Heart left ventricle (tissue), 16 donors: Measurements from ENCODE around the gene RASA4. TPM values are rescaled to one million over a fixed set of nuclear protein-coding genes. Genes with fewer than 3 reads are reported as not detected.
"Not testable (repeated sequence)": the region's sequence is repeated elsewhere in the genome, so short reads cannot be mapped to it uniquely, and the experiment has no call there.

Experiments
- ATAC-seq, 4 donors: fragments of 200-7000 bp; cut with Tn5 transposase; one replicate each; pipeline ENCODE4 v1.9.1; 2020 to 2022; ENCODE audit warnings: moderate library complexity in 4 of 4, mild to moderate bottlenecking in 3 of 4, moderate number of reproducible peaks in 1 of 4
- DNase-seq, 5 donors: peaks; one replicate each; pipeline ENCODE4 v3.0.0-alpha.2; 2020
- H3K27ac ChIP-seq, 12 donors: fragments of 200-600 bp; sonication (generic) in 4 of 12; one replicate each; pipeline versions ENCODE4 v1.5.0 to v1.8.0; 2016 to 2022; ENCODE audit warnings: mild to moderate bottlenecking in 2 of 12
- H3K27me3 ChIP-seq, 9 donors: fragments of 200-600 bp; sonication (generic) in 2 of 9; one replicate each; pipeline versions ENCODE4 v1.5.1 to v1.8.0; 2016 to 2022; ENCODE audit warnings: mild to moderate bottlenecking in 3 of 9
- H3K36me3 ChIP-seq, 9 donors: fragments of 200-600 bp; sonication (generic) in 2 of 9; one replicate each; pipeline versions ENCODE4 v1.5.0 to v1.8.0; 2018 to 2022; ENCODE audit warnings: mild to moderate bottlenecking in 2 of 9
- H3K4me1 ChIP-seq, 12 donors: fragments of 200-600 bp; sonication (generic) in 4 of 12; one replicate each; pipeline versions ENCODE4 v1.5.0 to v1.8.0; 2016 to 2022; ENCODE audit warnings: mild to moderate bottlenecking in 3 of 12
- H3K4me3 ChIP-seq, 12 donors: fragments of 200-600 bp; sonication (generic) in 4 of 12; one replicate each; pipeline versions ENCODE4 v1.5.0 to v1.8.0; 2017 to 2022; ENCODE audit warnings: mild to moderate bottlenecking in 9 of 12, moderate library complexity in 4 of 12
- H3K9me3 ChIP-seq, 12 donors: fragments of 200-600 bp; sonication (generic) in 4 of 12; one replicate each; pipeline versions ENCODE4 v1.5.0 to v1.8.0; 2016 to 2022; ENCODE audit warnings: mild to moderate bottlenecking in 1 of 12
- WGBS, 4 donors: extraction: QIAGEN DNeasy Blood & Tissue Kit in 2 of 4; methylation state at CpG; one replicate each; pipeline versions ENCODE4 v1.1.5 to v1.1.7; 2013 to 2018; 5-methylcytosine and 5-hydroxymethylcytosine counted together
- intact Hi-C, 10 donors: fragments of 100-400 bp; cut with DNase I; formaldehyde crosslinking; loops; one replicate each; pipeline versions ENCODE4 v1.11.1 to v1.14.2; 2022
- long read RNA-seq, 3 donors: library from polyadenylated mRNA; unstranded; transcript quantifications; one replicate each; pipeline ENCODE4 v2.0.0, GENCODE V29; 2020 to 2021
- polyA plus RNA-seq, 2 donors: library from polyadenylated mRNA; stranded (reverse); fragments of 200-250 nt; gene quantifications; one replicate each; pipeline ENCODE4 v1.2.3, GENCODE V29; 2013
- total RNA-seq, 9 donors: library from RNA; depleted of rRNA in 2 of 9; stranded (reverse); fragments of >200 nt in 2 of 9; fragmentation: NEBNext Ultra II Directional in 3 of 9; extraction: Animal tissue kit (Norgen Biotek cat#: 25700) in 3 of 9; gene quantifications; one replicate each; pipeline versions ENCODE4 v1.1.0 to v1.2.4, GENCODE V29; 2016 to 2023
- donor health status: ischemic (EF 13 %, LVEDD 7.1; RV severe dilation, severe dysfunction).
- donor health status: healthy with polysubstance abuse.
- donor health status: DM: no; HTN: yes; CAD: no.
- donor health status: DM: no; HTN: no; CAD: no.
- donor health status: ischemic (EF 25% LVEDD 6.9; RV normal size, moderate dysfunction).
- donor health status: ischemic (EF 25% LVEDD 5.7; RV mildly dilated, moderate dysfunction).
- donor health status: healthy.
- donor health status: DM: yes; HTN: yes; CAD: no.
- donor health status: ischemic (EF 35%, LVEDD 5.7; RV mildly dilated, moderate dysfunction).
- donor health status: nonischemic (EF 11% LVEDD 7.7; RV severe dilation, severe dysfunction).
- donor health status: DM: yes; HTN: yes; CAD: no.
- donor health status: PGD.
- donor health status: ischemic (EF 29% LVEDD 5.4; RV normal size, mild dysfunction).
- donor health status: nonischemic (EF 23%, LVEDD 6.1; RV moderate dilation, normal function).

Gene RASA4
- total RNA-seq (100 to 1,000 TPM in 1 of 9 donors, 10 to 100 TPM in 5, 1 to 10 TPM in 3; 6.3 to 106 (median 14.9) TPM), polyA plus RNA-seq (1 to 10 TPM; 8.1 to 9.4 TPM)
- long read RNA-seq, donor 1, full-length matches to known transcripts, result 3 of 10 reads
- long read RNA-seq, donor 1, partial matches to known transcripts, result 1 of 10 reads
- long read RNA-seq, donor 1, other reads (novel, unspliced or antisense), result 6 of 10 reads
- long read RNA-seq, donor 2, full-length matches to known transcripts, result 3 of 6 reads
- long read RNA-seq, donor 2, partial matches to known transcripts, result 1 of 6 reads
- long read RNA-seq, donor 2, other reads (novel, unspliced or antisense), result 2 of 6 reads
- long read RNA-seq, donor 3, full-length matches to known transcripts, result 3 of 7 reads
- long read RNA-seq, donor 3, partial matches to known transcripts, result 2 of 7 reads
- long read RNA-seq, donor 3, other reads (novel, unspliced or antisense), result 2 of 7 reads

DNA sequence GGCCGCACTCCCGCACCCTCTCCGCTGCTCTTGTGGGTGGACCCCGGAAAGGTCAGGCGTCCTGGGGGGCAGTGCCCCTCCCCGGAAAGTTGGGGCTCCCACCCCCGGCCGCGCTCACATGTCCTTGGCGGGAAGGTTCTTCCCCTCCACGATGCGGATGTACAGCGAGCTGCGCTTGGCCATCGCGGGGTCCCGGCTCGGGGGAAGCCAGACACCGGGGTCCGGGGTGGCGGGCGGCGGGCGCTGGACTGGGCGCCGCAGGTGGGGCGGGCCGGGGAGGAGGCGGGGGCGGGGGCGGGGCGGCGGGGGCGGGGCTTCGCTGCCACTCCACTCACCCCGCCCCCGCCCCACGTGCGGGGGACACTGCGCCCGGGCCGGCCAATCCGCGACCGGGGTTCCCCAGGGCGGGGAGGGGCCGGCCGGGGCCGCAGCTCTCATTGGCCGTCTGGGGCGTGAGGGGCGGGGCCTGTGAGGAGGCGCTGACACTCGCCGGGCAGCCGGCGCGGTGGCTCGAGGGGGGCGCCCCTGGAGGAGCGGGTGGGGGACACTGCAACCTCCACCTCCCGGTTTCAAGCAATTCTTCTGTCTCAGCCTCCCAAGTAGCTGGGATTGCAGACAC, at the start of gene RASA4:
TSS of gene RASA4 (minus strand) at position 250 of the 619 bp plus-strand sequence. CDS start at position 183, 67 bp downstream.
- H3K27ac ChIP-seq, result not testable (repeated sequence)

DNA sequence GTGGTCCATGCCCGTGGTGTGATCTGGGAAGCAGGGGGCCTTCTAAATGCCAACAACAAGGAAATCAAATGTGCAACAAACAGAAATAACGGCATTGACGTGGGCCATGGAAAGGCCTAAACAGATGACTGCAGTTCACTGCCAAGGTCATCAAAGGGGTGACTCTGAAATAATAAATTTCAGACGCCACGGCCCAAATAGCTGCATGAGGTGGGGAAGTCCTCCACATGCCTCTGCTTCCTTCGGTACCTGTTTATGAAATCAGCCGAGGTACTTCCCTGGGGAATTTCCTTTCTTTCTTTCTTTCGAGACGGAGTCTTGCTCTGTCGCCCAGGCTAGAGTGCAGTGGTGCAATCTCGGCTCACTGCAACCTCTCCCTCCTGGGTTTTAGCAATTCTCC, 48.2 kb upstream of the RASA4 start:
- H3K9me3 ChIP-seq, DNase-seq, ATAC-seq, H3K4me1 ChIP-seq, H3K36me3 ChIP-seq, H3K27me3 ChIP-seq, H3K27ac ChIP-seq, intact Hi-C loops, H3K4me3 ChIP-seq: not testable (repeated sequence)
- WGBS, 4 donors, result 69 to 90% (median 73%) methylated on average over 4 of the region's 11 CpGs; no CpG with 5 or more reads in 1 of the 4 donors

More for the DNA sequence above, at the start of gene RASA4:
- peak; percentile 87 to 96 (median 94) for ATAC-seq
- peak; percentile 53 to 82 (median 70) for DNase-seq
- intact Hi-C loops, H3K36me3 ChIP-seq, H3K4me1 ChIP-seq, H3K27me3 ChIP-seq, H3K9me3 ChIP-seq: not testable (repeated sequence)
- H3K4me3 ChIP-seq, result peak within 1 kb of the TSS in 10 of 12 donors; percentile 41 to 60 (median 54)
- 1 to 2% methylated on average over 16 to 25 of the region's 62 CpGs; no CpG with 5 or more reads in 2 of the 4 donors for WGBS, 4 donors

DNA sequence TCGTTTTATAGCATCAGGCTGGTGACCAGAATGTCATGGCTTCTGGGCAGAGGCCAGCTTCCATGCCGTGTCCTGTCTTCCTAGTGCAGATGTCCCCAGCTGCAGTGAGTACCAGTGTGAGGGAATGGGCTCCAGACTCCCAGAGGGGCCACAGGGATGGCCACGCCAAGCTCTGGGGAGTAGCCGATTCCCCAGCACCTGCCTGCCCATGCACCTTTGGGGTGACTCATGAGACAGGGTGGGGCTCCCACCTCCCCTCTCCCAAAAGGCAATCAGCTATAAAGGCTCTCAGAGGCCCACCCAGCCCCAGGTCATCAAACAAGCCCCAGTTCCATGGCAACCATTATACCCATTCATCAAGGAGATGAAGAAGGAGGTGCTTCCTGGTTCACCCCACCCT, 33.4 kb upstream of the RASA4 start, which contains the start of gene SPDYE2B:
TSS of gene SPDYE2B (plus strand) at position 396 of the 400 bp plus-strand sequence. CDS start 2,030 bp downstream, outside the sequence.
- peak in 3 of 4 donors; percentile 10 to 45 (median 34) for ATAC-seq

DNA sequence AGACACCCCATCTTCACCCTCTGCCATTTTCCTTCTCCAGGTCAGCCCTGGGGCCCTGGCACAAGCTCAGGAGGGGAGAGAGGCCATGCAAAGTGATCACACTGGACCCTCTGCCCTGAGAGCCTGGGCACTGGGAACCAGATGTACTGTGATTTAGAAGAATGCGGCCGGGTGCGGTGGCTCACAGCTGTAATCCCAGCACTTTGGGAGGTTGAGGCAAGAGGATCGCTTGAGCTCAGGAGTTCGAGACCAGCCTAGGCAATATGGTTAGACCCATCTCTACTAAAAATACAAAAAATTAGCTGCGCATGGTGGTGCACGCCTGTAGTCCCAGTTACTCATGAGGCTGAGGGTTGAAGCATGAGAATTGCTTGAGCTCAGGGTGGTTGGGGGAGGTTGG, 31.3 kb upstream of the RASA4 start:
- DNase-seq (peak in 1 of 5 donors; percentile 50), ATAC-seq (peak in 1 of 4 donors; percentile 6)
- H3K4me3 ChIP-seq, H3K9me3 ChIP-seq, H3K27ac ChIP-seq, H3K4me1 ChIP-seq, H3K27me3 ChIP-seq, intact Hi-C loops, H3K36me3 ChIP-seq: not testable (repeated sequence)
- 91 to 99% (median 96%) methylated on average over 5 to 6 of the region's 7 CpGs for WGBS, 4 donors

More for the DNA sequence above, 33.4 kb upstream of the RASA4 start, which contains the start of gene SPDYE2B:
- WGBS, 4 donors, result no CpG with 5 or more reads among the region's 4 CpGs
- H3K9me3 ChIP-seq, H3K27ac ChIP-seq, H3K4me3 ChIP-seq, H3K4me1 ChIP-seq, intact Hi-C loops, DNase-seq, H3K27me3 ChIP-seq, H3K36me3 ChIP-seq: not testable (repeated sequence)

DNA sequence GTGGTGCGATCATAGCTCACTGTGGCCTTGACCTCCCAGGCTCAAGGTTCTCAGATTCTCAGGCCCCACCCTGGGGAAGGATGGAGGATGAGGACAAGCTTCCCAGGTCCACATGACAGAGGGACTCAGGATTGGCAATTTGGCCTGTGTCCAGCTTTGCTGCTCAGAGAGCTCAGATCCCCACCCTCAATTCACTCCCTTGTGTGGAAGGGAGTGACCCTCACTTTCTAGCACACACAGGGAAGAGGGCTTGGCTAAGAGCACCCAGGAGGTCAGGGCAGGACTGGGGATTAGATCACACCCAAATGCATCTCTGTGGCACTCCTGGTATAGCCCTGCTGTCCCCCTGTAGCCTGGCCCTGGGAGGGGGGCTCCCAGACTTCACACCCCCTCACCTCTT, 26.8 kb upstream of the RASA4 start:
- H3K27ac ChIP-seq, H3K27me3 ChIP-seq, H3K9me3 ChIP-seq, H3K36me3 ChIP-seq, ATAC-seq, DNase-seq, H3K4me1 ChIP-seq, intact Hi-C loops, H3K4me3 ChIP-seq: not testable (repeated sequence)
- WGBS, 4 donors, result 71% methylated on average over 1 of the region's 1 CpG; no CpG with 5 or more reads in 3 of the 4 donors

DNA sequence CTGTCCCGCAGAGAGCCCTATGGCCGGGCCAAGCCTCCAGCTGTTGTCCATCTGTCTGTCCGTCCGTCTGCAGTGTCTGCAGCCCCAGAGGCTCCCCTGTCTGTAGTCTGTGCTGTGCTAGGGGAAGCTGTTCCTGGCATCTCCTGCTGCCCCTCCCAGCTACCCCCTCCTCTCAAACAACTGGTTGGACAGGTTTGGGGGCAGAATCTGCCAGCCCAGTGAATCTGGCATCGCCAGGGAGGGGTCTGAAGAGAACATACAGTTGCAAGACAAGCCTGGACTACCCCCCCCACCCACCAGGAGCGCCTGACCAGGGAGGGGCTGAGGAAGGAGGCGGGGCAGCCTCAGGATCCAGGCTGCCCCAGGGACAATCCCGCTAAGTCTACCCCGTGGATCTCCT, 26.1 kb upstream of the RASA4 start, which contains the start of gene UPK3BL1:
TSS of gene UPK3BL1 (minus strand) at position 101 of the 400 bp plus-strand sequence. CDS start at position 51, 50 bp downstream.
- H3K27me3 ChIP-seq, DNase-seq, intact Hi-C loops, H3K27ac ChIP-seq, H3K4me3 ChIP-seq, H3K9me3 ChIP-seq, H3K36me3 ChIP-seq, H3K4me1 ChIP-seq: not testable (repeated sequence)
- ATAC-seq, result peak in 3 of 4 donors; percentile 42 to 47 (median 44)
- WGBS, 4 donors, result no CpG with 5 or more reads among the region's 9 CpGs

DNA sequence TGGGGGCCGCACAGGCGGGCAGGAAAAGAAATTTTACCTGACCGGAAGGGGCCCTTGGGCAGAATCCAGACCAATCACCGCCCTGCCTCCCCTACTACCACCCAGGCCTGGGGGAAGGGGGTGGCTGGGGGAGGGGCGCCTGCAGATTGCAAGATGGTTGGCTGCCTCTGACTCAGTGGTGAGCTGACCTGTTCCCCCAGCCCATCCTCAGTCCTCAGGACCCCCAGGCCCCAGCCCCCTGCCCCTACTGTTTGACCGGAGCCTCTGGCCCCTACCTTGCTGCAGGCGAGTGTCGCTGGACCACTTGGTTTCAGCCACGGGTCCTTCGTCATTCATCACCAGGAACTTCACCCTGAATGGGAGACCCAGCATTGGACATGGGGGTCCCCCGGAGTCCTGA, 22.3 kb upstream of the RASA4 start:
- H3K4me1 ChIP-seq, H3K27me3 ChIP-seq, H3K36me3 ChIP-seq, intact Hi-C loops, H3K4me3 ChIP-seq, H3K27ac ChIP-seq, H3K9me3 ChIP-seq: not testable (repeated sequence)
- peak in 4 of 5 donors; percentile 4 to 56 (median 17) for DNase-seq
- peak in 2 of 4 donors; percentile 6 to 23 for ATAC-seq
- 88 to 96% (median 92%) methylated on average over 6 to 8 of the region's 11 CpGs for whole genome bisulfite sequencing, 4 donors

DNA sequence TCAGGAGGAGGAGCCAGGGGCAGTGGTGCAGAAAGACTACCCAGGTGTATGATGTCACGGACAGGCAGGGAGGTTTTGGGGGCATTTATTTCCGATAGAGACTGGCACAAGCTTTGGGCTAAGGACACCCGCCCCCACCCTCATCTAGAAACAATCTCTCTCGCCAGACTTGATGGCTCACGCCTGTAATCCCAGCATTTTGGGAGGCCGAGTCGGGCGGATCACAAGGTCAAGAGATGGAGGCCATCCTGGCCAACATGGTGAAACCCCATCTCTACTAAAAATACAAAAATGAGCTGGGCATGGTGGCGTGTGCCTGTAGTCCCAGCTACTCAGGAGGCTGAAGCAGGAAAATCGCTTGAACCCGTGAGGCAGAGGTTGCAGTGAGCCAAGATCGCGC, 20.4 kb upstream of the RASA4 start:
- H3K27ac ChIP-seq, H3K9me3 ChIP-seq, H3K4me1 ChIP-seq, intact Hi-C loops, H3K27me3 ChIP-seq, ATAC-seq, H3K36me3 ChIP-seq, H3K4me3 ChIP-seq: not testable (repeated sequence)
- peak in 1 of 5 donors; percentile 10 for DNase-seq
- 84 to 100% (median 89%) methylated on average over 3 to 8 of the region's 13 CpGs for WGBS, 4 donors

DNA sequence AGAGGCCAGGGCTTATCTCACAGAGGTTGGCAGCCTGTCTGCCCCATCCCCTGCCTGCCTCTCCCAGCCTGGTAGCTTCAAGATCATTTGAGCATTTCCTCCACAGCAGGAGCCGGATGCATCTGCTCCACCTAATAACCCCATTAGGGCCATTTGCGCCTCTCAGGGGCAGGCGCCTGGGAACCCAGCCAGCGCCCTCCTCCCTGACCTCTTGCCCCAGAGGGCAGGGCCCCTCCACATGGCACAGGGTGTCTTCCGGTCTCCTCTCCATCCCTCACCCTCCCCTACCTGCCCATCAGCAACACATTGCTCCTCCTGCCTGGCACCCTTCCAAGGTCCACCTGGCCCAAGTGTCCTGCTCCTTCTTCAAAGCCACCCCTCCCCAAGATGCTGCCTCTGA, 18.8 kb upstream of the RASA4 start:
- H3K36me3 ChIP-seq, H3K27ac ChIP-seq, H3K4me3 ChIP-seq, H3K27me3 ChIP-seq, H3K9me3 ChIP-seq, H3K4me1 ChIP-seq, intact Hi-C loops, DNase-seq: not testable (repeated sequence)
- WGBS, 4 donors, result 90% methylated on average over 3 of the region's 5 CpGs; no CpG with 5 or more reads in 2 of the 4 donors
- ATAC-seq, result peak in 3 of 4 donors; percentile 9 to 48 (median 23)

DNA sequence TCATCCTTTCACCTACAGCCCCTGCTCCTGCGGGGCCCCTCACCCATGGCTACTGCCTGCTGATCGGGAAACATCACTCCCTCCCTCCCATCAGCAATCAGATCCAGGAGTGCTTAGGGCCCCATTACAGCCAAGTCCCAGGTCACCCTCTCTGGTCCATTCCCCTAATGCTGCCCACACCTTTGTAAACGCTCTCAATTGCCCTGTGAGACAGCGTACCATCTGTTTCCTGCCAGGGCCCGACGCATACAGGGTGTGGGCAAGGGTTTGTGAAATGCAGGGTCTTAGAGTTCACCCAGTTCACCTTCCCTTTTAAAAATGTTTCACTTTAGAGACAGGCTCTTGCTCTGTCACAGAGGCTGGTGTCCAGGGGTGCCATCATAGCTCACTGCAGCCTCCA, 17.7 kb upstream of the RASA4 start:
- ATAC-seq, H3K9me3 ChIP-seq, H3K4me3 ChIP-seq, H3K36me3 ChIP-seq, H3K27ac ChIP-seq, intact Hi-C loops, H3K27me3 ChIP-seq, H3K4me1 ChIP-seq: not testable (repeated sequence)
- peak in 3 of 5 donors; percentile 9 to 18 (median 11) for DNase-seq
- 75 to 89% (median 85%) methylated on average over 2 to 3 of the region's 6 CpGs for WGBS, 4 donors
